Ovary (tissue), 3 donors: Measurements from ENCODE around the gene PMF1.

Source experiments
- CTCF ChIP-seq, 3 donors: fragments of 450-650 bp in 2 of 3; fragments of 200-600 bp in 1 of 3; IDR thresholded peaks; one replicate each; pipeline versions ENCODE4 v1.5.1 to v1.8.0; 2016 to 2022; ENCODE audit warnings: antibody characterized with exemption in 3 of 3, mild to moderate bottlenecking in 1 of 3
- EP300 ChIP-seq: sonication (generic); formaldehyde crosslinking; IDR thresholded peaks from one replicate; pipeline ENCODE4 v1.6.1; 2017; ENCODE audit warnings: antibody characterized with exemption
- POLR2A ChIP-seq: fragments of 450-650 bp; IDR thresholded peaks from one replicate; pipeline ENCODE4 v1.6.1; 2017; ENCODE audit warnings: antibody characterized with exemption, mild to moderate bottlenecking, moderate library complexity
- donor health status: DM: no; HTN: no; CAD: no.

GRCh38 chr1:156165083-156165482 is 47.7 kb upstream of the PMF1 start:
- TF ChIP-seq EP300: no peak
- no peak for TF ChIP-seq CTCF (IDR thresholded peaks at IDR 0.05)
- no peak for TF ChIP-seq POLR2A
